GM19239 (cell line): ENCODE data around the gene SORBS2.
A peak's percentile ranks its signal among the peaks of the same experiment; 100 is the strongest.

ENCODE experiments used
- DNase-seq: peaks from one replicate; pipeline ENCODE4 v3.0.0; 2011; ENCODE audit warnings: low spot score; ENCODE audit not compliant: insufficient read length
- FAIRE-seq: peaks from 2 replicates; lab custom pipeline; 2011; peaks lifted over from hg19 to GRCh38; lab: Jason Lieb, UNC

SORBS2 gene

DNA sequence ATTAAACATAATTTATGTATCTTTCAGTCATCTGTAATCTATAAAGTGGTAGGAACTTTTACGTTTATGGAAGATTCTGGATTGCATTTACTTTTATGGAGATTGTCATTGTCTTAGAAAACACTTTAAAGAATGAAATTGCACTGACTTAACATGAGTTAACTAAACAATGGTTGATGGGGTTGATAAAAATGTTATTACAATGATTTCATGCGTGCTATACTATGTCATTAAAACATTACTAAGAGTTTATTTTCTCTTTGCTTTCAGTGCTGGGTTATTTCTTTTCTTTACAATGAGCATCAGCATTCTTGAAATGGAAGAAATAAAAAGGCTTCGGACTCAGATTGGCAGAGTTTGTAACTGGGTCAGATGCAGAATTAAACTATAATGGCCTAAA lies 209.6 kb downstream of the SORBS2 start:
- FAIRE-seq (no peak), DNase-seq (no peak)

- DNase-seq (no peak), FAIRE-seq (no peak)
These were observed 211.1 kb downstream of the SORBS2 start for GRCh38 chr4:185600801-185601434.

- FAIRE-seq (no peak), DNase-seq (no peak)
These were observed 212.3 kb downstream of the SORBS2 start for GRCh38 chr4:185599553-185600243.

DNA sequence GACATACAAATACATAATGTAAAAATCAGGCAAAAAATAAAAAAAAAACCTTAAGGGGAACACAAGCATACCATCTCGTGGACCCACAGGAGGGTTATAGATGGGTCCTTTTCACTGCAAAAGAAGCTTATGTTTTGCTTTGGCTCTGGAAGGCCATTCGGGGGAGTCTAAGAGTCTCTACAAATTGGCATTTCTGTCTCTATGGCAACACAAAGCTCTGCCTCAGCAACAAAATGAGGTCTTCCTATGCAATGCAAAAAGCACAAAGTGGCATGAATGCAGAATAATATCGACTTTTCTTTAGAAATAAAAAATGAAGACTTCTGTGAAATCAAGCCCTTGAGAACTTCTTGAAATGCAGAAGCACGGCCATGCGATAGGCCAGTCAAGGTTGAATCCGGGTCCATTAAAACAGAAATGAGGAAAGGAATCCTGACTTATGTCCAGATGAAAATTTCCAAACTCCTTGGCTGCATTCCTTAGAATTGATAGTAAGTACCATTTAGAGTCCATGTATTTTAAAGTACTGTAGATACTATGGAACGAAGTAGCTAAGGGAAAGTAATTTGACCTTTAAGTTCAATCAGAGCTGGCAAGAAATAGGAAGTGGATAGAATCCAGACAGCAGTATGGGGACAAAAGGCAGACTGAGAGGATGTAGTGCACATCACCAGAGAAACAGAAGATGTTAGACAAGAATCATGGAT lies 213.0 kb downstream of the SORBS2 start:
- DNase-seq: no peak
- FAIRE-seq: no peak

DNA sequence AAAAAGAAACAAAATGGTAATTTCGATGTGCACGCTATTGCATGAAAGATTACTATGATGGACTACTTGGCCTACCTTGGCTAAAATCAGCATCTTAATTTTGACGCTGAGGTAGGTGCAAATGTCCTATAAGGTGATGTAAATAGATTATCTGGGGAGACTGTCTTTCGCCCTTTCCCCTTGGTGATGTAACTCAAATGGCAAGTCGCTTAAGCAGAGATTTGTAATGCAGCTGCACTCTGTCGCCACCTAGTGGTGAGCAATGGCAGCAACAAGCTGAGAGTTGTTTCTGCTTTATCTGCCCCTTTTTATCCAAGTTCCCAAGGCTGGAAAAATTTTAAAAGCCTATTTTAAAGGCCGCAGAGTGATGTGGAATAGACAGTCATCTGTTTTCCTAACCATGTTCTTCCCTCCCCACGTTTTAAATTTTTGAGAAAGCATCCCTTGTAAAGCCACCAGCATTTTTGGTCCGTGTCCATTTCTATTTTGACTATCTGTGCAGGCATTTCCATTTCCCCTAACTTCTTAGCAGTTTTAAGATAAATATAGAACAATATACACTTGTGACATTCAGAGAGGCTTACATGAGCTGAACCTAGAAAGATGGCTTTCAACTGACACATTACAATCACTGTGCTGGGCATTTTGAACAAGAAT lies 214.3 kb downstream of the SORBS2 start:
- peak; percentile 97 for FAIRE-seq
- DNase-seq: peak; percentile 50

GRCh38 chr4:185592845-185593488 lies 219.0 kb downstream of the SORBS2 start:
- no peak for FAIRE-seq

GRCh38 chr4:185592438-185592837 lies 219.6 kb downstream of the SORBS2 start:
- no peak for FAIRE-seq

More at GRCh38 chr4:185592845-185593488, 219.0 kb downstream of the SORBS2 start:
- no peak for DNase-seq

GRCh38 chr4:185591679-185592141 lies 220.3 kb downstream of the SORBS2 start:
- DNase-seq (no peak), FAIRE-seq (no peak)

More at GRCh38 chr4:185592438-185592837, 219.6 kb downstream of the SORBS2 start:
- no peak for DNase-seq

DNA sequence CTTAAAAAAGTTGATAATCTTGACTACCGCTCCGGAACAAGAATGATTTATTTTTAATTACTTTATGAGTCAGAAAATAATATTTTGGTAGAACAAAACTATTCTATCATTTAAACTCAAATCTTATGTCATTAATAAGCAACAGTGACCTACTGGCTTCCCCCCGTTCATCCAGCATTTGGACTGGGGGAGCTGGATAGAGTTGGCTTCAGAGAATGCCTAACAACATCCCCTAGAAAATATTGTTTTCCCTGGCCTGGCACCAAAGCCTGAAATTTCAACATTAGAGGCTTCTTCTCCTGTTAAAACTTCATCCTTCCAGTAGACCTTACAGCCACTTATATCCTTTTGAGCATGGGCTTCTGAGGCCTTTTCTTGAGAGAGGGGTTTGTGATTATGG lies 221.0 kb downstream of the SORBS2 start:
- no peak for FAIRE-seq

DNA sequence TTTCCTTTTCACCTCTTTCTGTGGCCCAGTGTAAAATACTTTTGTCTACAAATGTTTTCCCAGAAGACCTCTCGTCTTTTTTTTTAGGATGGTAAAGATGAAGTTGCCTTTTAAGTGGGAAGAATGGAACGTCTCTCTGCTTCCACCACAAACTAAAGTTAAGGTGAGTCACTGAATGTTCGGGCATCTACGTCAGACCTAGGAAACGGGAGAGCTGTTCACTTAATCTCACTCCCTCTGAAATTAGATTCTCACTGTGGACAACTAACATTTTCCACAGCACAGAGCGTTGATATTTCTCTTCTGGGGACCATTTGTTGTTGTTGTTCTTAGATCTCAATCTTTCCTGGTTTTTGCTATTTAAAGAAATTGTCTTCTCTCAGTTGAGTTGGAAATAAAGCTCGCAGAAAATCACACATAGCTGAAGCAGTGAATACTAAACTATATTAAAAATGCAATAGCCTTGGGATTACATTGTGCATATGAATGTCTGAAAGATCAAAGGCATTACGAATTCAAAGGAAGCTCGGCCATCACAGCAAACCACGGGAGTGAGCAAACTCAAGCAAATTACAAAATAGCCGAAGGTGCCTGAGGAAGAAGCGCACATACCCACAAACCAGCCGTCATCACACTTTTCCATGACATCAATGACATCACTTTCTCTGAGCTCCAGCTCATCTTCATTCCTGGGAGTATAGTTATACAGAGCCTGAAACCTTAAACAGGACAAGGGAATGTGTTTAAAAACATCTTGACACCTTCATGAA lies 222.7 kb downstream of the SORBS2 start:
- FAIRE-seq (no peak), DNase-seq (no peak)

More for the DNA sequence above, 221.0 kb downstream of the SORBS2 start:
- DNase-seq: no peak

- FAIRE-seq (peak; percentile 35), DNase-seq (peak; percentile 32)
These were observed 224.4 kb downstream of the SORBS2 start for GRCh38 chr4:185587427-185588161.

- FAIRE-seq (no peak), DNase-seq (no peak)
These were observed 225.0 kb downstream of the SORBS2 start for GRCh38 chr4:185587030-185587426.

GRCh38 chr4:185585211-185585610 lies 226.8 kb downstream of the SORBS2 start:
- no peak for DNase-seq
- FAIRE-seq: no peak

DNA sequence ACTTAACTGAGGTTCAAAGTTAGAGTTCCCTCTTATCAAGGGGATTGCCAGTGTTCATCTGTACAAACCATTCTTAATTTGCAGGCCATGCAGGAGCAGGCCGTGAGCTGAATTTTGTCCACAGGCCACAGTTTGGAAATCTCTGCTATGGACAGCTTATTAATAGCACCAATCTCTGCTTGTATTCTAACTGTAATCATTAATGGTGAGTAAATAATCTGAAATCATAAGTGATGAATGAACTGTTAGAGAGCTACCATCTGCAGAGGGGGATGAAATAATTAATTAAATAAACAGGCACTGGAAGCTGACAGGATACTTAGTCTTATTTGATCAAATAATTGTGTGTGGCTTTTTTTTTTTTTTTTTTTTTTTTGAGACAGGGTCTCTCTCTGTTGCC lies 228.2 kb downstream of the SORBS2 start:
- DNase-seq (no peak), FAIRE-seq (no peak)

- no peak for DNase-seq
- no peak for FAIRE-seq
These were observed 229.2 kb downstream of the SORBS2 start for GRCh38 chr4:185582651-185583400.

GRCh38 chr4:185580699-185581098 lies 231.3 kb downstream of the SORBS2 start:
- no peak for FAIRE-seq
- DNase-seq: no peak

DNA sequence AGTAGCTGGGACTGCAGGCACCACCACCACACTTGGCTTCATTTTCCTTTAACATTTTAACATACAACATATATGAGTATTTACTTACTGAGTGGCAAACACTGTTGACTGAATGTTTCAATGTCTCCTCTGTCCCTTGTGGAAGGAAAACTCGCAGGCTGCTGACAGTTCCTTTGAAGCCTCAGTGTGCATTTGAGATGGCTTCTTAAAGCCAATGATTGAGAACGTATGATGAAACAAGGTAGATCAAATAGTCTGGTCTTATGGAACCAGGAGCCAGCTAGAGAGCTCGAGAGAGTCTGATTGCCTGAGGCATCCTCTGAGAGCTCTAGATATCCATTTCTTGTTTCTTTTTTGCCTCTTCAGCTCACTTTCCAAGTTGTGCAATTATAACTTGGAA lies 233.7 kb downstream of the SORBS2 start:
- no peak for FAIRE-seq

More for the DNA sequence above, 233.7 kb downstream of the SORBS2 start:
- no peak for DNase-seq
